GM19452 (cell line): ENCODE measurements around the gene ZNF10.

ENCODE experiments used
- ATAC-seq: cut with Tn5 transposase; IDR thresholded peaks from one replicate; pipeline ENCODE4 v1.9.1; 2021; ENCODE audit not compliant: unreplicated experiment

The ZNF10 gene

DNA sequence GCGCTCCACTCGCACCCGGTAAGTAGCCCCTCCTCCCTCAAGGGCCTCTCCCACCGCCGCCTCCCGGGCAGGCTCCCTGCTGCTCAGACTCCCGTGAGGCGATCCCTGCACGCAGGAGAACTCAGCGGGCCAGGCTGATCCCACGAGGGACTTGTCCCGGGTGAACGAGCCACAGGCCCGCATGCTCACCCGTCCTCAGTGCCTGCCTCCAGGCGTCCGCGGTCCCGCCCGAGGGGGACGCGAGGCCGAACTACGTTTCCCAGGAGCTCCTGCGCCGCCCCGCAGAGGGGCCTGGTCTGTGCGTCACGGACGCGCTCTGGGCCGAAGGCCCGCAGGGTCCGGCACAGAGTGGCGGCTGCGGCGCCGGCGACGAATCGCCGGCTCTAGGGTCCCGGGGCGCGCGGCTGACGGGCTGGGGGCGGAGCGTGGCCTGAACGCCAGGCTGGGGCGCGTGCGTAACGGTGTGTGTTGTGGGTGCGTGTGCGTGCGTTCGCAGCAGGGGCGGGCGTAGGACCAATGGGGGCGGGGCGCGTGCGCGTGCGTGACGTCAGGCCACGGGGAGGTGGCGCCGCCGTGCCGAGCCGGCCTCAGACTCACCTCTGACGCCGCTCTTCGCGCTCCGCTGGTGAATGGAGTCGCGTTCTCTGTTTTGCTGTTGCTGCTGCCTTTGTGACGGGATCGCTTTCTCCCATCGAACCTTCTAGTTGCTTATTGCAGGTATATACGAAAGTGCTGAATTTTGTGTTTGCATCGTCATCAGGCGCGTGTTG lies at the start of gene ZNF10, which contains the start of gene ZNF891:
TSS of gene ZNF10 (plus strand) at position 590 of the 770 bp plus-strand sequence. CDS start 13,866 bp downstream, outside the sequence.
TSS of gene ZNF891 (minus strand) at position 237 of the 770 bp plus-strand sequence. CDS start 8,356 bp downstream, outside the sequence.
- ATAC-seq, result peak; percentile 94

DNA sequence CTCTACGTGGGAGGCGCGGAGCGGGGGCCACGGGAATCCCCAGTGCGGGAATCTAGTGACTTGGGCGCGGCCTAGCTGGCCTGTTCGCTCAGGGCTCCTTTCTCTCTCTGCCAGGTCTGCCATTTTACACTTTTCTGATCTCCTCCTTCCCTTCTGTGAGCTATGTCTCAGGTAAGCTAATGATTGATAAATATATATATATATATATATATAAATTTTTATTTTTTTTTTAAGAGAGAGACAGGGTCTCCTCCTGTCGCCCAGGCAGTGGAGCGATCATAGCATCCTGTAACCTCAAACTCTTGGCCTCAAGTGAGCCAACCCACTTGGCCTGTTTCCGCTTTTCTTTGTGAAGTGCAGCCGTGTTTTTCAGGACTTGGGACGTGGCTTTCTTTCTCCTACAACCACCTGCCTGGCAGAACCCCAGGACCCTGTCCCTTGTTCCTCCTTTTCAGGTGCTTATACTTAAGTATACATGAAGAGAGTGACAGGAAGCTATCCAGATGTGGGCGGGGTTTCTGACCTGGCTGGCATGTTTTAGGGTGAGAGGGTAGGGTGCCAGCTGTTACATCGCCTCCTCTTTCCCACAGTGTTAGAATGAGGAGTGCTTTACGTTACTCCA lies 49.2 kb upstream of the ZNF10 start:
- ATAC-seq, result no peak

DNA sequence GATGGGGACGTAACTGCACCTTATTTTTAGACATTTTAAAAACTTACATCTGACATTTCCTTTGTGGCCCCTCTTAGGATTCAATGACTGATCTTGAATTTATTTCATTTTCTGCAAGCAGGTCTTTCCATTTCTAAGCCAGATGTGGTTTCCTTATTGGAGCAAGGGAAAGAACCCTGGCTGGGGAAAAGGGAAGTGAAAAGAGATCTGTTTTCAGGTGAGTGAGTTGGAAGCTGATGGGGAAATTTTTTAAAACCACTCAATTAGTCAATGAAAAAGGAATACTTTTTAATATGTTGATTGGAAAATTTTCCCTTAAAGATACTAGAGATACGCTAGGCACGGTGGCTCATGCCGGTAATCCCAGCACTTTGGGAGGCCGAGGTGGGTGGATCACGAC lies 47.1 kb upstream of the ZNF10 start:
- ATAC-seq, result no peak

DNA sequence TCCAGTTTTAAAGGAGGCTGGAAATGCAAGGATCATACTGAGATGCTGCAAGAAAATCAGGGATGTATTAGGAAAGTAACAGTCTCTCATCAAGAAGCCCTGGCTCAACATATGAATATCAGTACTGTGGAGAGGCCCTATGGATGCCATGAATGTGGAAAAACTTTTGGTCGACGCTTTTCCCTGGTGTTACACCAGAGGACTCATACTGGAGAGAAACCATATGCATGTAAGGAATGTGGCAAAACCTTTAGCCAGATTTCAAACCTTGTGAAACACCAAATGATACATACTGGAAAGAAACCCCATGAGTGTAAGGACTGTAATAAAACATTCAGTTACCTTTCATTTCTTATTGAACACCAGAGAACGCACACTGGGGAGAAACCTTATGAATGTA lies 24.8 kb upstream of the ZNF10 start:
- no peak for ATAC-seq

DNA sequence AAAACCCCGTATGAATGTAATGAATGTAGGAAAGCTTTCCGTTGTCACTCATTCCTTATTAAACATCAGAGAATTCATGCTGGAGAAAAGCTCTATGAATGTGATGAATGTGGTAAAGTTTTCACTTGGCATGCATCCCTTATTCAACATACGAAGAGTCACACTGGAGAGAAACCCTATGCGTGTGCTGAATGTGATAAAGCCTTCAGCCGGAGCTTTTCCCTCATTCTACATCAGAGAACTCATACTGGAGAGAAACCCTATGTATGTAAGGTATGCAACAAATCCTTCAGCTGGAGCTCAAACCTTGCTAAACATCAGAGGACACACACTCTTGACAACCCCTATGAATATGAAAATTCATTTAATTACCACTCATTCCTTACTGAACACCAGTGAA lies 24.2 kb upstream of the ZNF10 start:
- no peak for ATAC-seq

DNA sequence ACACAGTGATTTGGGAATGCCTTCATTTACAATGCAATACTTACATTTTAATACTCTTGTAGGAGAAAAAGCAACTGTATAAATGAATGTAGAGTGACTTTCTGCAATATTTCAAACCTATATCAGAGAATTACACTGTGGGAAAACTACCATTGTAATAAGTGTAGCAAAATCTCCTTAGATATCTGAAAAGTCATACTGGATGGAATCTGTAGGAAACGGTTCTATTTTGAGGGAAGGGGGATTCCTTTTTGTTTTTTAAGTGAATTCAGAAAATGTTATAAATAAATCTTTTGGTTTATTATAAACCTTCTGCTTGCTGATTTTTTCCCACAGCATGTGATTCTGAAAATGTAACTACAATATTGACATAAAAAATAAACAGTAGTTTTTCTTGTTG lies 23.3 kb upstream of the ZNF10 start:
- no peak for ATAC-seq

DNA sequence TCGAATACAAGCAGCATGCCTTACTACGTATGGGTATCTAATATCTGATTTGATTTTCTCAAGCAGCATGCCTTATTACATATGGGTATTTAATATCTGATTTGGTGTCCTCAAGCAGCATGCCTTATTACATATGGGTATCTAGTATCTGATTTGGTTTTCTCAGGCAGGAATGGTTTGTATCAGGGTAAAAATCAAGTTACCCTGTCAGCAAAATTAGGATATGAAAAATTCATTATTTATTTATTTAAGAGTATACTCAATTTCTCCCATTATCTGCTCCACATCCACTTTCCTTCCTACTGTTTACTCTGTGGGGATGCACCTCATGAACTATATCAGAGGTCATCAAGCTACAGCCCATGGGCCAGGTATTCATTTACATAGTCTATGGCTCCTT lies 22.3 kb upstream of the ZNF10 start:
- no peak for ATAC-seq

DNA sequence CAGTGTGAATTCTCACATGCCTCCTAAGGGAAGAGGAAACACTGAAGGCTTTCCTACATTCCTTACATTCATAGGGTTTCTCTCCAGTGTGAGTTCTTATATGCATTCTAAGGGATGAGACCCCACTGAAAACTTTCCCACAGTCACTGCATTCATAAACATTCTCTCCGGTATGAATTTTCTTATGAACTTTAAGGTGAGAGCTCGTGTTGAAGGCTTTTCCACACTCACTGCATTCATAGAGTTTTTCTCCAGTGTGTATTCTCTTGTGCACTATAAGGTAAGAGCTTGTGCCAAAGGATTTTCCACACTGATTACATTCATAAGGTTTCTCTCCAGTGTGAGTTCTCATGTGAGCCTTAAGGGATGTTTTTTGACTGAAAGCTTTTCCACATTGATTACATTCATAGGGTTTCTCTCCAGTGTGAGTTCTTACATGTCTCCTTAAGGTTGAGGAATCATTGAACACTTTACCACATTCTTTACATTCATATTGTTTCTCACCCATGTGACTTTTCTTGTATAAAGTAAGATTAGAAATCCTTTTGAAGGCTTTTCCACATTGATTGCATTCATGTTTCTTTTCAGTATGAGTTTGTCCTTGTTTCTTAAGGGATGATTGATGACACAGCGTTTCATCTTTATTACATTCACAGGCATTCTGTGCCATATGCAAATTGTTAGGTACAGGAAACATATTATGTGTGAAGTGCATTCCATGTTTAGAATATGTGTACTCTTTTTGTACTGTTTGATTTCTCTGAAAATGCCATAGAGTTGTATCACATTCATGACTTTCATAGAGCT lies 9.8 kb upstream of the ZNF10 start:
- ATAC-seq, result no peak

DNA sequence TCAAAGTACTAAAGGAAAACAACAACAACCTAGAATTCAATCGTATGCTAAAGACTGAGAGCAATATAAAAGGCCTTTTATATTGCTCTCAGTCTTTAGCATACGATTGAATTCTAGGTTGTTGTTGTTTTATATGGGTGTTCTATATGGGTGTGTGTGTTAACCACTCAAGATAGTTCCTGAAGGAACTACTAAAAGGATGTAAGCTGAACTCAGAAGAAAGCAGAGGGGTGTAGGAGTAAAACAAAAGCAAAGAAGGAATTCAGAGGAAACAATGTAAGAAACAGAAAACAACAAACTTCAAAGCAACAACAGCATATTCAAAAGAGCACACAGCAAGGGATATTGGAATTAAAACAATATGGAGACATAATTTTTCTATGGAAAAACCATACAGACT lies 5.8 kb upstream of the ZNF10 start:
- no peak for ATAC-seq

DNA sequence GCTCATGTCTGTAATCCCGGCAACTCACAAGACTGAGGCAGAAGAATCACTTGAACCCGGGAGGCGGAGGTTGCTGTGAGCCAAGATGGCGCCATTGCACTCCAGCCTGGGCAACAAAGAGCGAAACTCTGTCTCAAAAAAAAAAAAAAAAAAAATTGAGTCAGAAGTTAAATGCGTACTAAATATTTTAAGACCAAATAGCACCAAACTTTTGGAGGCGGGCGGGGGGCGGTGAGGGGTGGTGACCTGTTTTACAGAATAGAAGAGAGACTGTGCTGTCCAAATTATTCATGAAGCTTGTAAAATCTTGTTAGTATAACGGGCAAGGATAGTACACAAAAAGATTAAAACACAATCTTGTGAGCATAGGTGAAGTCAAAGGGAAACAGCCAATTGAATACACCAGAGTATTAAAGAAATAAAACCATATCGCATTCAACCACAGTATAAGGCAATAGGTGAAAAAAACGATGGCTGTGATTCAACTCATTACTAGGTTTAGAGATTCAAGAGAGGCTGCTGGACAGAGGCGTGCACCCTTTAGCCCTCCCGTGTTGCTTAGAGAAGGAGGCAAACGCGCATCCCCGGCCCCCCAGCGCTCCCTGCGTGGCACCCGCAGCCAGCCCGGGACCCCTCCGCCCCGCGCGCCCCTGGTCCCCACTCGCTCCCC lies 924 bp upstream of the ZNF10 start:
- no peak for ATAC-seq

DNA sequence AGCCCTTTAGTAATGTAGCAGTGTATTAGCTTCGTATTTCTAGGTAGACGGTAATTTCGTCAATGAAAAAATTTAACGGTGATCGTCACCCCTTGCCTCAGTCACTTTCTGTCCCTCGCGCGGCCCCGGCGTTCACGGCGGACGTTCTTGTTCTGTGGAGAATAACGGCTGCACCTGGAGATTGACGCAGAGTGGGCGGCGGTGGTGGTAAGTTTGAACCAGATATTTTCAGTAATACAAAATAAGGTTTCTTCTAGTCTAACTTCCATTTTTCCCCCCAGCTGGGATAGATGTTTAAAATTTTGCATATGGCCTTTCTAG lies 341 bp downstream of the ZNF10 start:
- ATAC-seq, result no peak

DNA sequence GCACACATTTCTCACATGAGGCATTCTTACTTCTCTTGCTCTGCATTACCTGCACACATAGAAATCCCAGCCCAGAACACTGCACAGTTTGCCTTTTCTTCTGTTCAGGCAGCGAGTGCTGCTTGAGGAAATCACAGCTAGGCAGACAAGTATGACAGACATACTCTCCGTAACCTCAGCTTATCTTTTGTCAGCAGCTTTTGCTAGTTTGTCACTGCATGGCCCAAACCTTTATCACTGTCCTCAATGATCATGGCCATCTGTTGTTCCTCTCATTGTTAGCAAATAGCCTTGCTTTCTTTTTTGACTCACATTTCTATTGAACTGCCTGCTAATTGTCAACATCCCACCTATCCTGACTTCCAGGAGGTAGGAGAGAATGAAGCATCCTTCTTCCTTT lies 5.3 kb downstream of the ZNF10 start:
- ATAC-seq, result no peak

DNA sequence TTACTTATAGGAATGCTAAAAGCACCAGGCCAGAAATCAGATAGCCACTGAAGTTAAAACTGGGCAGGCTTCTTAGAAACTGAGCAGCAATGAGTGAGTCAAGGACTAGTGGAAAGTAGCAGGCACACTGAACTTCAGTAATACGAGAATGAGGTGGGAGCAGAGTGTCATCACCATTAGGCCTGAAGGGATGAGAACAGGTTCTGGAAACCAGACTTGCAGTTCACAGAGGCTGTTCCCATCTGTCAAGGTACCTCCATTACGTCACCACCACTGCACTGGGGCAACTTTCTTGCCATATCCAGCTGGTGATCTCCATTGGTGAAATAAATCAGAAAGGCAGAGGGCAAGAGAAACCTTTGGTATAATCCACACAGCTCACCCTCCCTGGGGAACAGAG lies 15.6 kb downstream of the ZNF10 start:
- no peak for ATAC-seq

DNA sequence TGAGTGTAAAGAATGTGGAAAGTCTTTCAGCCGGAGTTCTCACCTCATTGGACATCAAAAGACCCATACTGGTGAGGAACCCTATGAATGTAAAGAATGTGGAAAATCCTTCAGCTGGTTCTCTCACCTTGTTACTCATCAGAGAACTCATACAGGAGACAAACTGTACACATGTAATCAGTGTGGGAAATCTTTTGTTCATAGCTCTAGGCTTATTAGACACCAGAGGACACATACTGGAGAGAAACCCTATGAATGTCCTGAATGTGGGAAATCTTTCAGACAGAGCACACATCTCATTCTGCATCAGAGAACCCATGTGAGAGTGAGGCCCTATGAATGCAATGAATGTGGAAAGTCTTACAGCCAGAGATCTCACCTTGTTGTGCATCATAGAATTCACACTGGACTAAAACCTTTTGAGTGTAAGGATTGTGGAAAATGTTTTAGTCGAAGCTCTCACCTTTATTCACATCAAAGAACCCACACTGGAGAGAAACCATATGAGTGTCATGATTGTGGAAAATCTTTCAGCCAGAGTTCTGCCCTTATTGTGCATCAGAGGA lies 25.8 kb downstream of the ZNF10 start:
- no peak for ATAC-seq

DNA sequence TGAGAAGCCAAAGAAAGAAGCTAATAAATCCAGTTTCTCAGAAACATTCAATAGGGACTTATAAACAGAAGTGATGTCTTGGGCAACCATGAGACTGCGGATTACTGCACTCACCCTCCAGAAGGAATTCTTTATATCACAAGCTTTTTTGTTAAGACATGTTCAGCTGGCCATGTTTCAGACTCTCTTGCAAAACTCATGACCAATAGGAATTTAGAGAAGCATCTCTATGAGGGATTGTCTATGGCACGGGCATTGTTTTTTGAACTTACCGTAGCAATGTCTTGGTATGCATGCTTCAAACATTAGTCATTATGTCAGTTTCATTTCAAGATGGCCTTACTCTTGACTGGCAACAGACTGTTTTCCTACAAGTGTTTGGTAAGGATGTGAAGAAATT lies 35.3 kb downstream of the ZNF10 start:
- no peak for ATAC-seq

DNA sequence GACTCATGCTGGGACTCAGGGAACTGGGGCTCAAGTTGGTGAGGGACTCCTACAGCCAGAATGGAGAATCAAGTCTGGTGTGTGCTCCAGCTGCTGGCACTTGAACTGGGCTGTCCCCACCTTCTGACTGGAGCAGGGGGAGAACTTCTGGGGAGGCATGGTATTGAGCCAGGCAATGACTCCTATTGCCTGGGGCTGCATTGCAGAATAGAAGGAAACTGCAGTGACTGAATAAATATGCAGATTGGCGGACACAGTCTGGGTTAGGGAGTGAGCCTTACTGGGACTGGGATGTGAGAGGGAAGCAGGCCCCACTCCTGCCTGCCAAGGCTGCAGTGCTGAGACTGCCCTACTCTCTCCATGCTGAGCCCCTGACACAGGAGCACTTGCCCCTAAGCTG lies 42.1 kb downstream of the ZNF10 start:
- ATAC-seq, result no peak

DNA sequence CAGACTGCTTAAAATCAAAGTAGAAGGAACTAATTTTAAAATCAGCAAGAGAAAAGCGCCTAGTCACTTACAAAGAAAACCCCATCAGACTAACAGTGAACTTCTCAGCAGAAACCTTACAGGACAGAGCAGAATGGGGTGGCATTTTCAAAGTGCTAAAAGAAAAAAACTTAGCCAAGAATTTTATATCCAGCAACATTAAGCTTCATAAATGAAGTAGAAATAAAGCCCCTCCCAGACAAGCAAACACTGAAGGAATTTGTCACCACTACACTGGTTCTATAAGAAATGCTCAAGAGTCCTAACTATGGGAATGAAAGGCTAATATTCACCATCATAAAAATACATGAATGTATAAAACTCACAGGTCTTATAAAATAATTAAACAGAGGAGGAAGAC lies 44.5 kb downstream of the ZNF10 start:
- no peak for ATAC-seq

DNA sequence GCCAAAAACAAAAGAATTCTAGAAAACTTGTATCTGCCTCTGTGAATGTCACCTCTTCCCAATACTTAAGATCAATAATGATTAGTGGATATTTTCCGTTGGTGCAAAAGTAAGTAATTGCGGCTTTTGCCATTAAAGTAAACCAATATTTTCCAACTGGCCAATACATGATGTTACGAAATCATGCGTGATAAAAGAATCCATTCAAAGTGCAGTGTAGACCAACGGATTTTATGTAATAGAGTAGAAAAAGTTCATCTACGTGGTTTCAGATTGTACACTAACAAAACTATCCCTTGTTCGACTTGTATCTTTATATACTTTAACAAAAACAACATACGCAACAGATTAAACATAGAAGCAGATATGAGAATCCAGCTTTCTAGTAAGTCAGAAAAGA lies 50.2 kb downstream of the ZNF10 start:
- ATAC-seq, result no peak

DNA sequence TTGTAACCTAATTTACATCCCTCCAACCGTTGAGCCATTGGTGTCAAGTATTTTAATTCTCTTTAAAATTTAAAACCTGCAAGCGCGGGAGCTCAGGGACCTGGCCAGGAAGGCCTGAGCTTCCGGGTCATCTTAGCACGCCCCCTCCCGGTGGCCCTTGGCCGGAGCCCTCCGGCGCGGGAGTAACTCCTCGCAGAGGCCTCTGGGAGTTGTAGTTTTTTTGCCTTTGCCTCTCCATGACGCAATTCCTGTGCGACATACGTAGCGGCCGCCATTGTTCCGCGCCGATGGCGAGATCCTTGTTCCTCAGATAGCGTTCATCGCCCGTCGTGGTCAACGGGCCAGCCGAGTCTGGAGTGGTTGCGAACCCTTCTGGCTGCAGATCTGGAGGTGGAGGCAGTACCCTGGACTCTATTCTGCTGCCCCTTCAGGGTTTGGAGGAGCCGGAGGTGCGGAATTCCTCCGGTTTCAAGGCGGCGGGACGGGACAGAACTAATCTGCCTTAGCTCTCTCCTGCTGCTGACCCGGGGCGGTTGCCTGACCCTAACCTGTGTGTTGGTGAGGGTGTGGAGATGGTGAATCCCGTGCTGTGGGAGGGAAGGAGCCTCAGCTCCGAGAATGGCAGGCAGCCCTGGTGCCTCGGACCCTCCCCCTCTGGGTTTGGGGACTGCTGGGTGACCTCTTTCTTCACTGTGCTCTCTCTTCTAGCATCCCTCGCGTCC lies 51.0 kb downstream of the ZNF10 start, which contains the start of gene ZNF268:
TSS of gene ZNF268 (plus strand) at position 258 of the 722 bp plus-strand sequence. CDS start 503 bp downstream, outside the sequence.
- peak; percentile 94 for ATAC-seq

DNA sequence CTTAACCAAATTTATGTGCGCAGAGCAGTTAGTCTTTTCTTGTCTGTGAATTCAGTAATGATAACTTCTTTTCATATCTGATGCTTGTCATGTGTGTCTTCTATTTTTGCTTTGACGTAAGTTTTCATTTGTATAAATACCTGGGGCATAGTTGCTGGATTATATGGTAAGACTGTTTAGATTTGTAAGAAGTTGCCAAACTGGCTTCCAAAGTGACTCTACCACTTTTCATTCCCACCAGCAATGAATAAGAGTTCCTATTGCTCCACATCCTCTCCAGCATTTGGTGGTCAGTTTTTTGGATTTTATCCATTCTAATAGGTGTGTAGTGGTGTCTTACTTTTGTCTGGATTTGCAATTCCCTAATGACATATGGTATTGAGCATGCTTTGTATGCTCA lies 59.7 kb downstream of the ZNF10 start:
- no peak for ATAC-seq
